Measurements from ENCODE around the gene CTIF.

DNA sequence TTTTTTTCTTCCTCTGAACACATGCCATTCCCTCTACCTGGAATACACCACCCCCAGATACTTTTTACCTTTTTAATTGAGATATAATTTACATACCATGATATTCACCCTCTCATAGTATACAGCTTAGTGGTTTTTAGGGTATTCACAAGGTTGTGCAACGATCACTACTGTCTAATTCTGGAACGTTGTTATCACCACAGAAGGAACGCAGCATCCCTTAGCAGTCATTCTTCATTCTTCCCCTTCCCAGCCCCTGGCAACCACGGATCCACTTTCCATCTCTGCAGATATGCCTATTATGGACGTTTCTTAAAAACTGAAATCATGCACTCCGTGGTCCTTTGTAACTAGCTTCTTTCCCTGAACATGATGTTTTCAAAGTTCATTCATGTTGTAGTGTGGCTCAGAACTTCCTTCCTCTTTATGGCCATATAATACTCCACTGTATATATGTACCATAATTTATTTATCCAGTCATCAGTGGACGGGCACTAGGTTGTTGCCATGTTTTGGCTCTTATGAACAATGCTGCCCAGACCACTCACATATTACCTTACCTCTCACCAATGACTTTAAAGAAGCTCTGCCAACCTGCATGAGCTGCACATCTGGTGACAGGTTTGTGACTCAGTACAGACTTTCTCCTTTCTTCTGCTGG lies 168.9 kb downstream of the CTIF start:
- TF ChIP-seq, protein P1, sequence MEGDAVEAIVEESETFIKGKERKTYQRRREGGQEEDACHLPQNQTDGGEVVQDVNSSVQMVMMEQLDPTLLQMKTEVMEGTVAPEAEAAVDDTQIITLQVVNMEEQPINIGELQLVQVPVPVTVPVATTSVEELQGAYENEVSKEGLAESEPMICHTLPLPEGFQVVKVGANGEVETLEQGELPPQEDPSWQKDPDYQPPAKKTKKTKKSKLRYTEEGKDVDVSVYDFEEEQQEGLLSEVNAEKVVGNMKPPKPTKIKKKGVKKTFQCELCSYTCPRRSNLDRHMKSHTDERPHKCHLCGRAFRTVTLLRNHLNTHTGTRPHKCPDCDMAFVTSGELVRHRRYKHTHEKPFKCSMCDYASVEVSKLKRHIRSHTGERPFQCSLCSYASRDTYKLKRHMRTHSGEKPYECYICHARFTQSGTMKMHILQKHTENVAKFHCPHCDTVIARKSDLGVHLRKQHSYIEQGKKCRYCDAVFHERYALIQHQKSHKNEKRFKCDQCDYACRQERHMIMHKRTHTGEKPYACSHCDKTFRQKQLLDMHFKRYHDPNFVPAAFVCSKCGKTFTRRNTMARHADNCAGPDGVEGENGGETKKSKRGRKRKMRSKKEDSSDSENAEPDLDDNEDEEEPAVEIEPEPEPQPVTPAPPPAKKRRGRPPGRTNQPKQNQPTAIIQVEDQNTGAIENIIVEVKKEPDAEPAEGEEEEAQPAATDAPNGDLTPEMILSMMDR (conservative IDR thresholded peaks at IDR 0.05; ENCODE audit: low read depth in 2 of 2) = no peak
- TF ChIP-seq POLR2AphosphoS5 (IDR thresholded peaks at IDR 0.05; ENCODE audit: low read depth) (no peak), EZH2phosphoT487 (IDR thresholded peaks at IDR 0.05; ENCODE audit: unreplicated experiment) (no peak), EZH2 (IDR thresholded peaks at IDR 0.05; ENCODE audit: low read depth, unreplicated experiment) (no peak), JUNB (IDR thresholded peaks at IDR 0.05; ENCODE audit: unreplicated experiment) (no peak)
- TF ChIP-seq, protein P2, sequence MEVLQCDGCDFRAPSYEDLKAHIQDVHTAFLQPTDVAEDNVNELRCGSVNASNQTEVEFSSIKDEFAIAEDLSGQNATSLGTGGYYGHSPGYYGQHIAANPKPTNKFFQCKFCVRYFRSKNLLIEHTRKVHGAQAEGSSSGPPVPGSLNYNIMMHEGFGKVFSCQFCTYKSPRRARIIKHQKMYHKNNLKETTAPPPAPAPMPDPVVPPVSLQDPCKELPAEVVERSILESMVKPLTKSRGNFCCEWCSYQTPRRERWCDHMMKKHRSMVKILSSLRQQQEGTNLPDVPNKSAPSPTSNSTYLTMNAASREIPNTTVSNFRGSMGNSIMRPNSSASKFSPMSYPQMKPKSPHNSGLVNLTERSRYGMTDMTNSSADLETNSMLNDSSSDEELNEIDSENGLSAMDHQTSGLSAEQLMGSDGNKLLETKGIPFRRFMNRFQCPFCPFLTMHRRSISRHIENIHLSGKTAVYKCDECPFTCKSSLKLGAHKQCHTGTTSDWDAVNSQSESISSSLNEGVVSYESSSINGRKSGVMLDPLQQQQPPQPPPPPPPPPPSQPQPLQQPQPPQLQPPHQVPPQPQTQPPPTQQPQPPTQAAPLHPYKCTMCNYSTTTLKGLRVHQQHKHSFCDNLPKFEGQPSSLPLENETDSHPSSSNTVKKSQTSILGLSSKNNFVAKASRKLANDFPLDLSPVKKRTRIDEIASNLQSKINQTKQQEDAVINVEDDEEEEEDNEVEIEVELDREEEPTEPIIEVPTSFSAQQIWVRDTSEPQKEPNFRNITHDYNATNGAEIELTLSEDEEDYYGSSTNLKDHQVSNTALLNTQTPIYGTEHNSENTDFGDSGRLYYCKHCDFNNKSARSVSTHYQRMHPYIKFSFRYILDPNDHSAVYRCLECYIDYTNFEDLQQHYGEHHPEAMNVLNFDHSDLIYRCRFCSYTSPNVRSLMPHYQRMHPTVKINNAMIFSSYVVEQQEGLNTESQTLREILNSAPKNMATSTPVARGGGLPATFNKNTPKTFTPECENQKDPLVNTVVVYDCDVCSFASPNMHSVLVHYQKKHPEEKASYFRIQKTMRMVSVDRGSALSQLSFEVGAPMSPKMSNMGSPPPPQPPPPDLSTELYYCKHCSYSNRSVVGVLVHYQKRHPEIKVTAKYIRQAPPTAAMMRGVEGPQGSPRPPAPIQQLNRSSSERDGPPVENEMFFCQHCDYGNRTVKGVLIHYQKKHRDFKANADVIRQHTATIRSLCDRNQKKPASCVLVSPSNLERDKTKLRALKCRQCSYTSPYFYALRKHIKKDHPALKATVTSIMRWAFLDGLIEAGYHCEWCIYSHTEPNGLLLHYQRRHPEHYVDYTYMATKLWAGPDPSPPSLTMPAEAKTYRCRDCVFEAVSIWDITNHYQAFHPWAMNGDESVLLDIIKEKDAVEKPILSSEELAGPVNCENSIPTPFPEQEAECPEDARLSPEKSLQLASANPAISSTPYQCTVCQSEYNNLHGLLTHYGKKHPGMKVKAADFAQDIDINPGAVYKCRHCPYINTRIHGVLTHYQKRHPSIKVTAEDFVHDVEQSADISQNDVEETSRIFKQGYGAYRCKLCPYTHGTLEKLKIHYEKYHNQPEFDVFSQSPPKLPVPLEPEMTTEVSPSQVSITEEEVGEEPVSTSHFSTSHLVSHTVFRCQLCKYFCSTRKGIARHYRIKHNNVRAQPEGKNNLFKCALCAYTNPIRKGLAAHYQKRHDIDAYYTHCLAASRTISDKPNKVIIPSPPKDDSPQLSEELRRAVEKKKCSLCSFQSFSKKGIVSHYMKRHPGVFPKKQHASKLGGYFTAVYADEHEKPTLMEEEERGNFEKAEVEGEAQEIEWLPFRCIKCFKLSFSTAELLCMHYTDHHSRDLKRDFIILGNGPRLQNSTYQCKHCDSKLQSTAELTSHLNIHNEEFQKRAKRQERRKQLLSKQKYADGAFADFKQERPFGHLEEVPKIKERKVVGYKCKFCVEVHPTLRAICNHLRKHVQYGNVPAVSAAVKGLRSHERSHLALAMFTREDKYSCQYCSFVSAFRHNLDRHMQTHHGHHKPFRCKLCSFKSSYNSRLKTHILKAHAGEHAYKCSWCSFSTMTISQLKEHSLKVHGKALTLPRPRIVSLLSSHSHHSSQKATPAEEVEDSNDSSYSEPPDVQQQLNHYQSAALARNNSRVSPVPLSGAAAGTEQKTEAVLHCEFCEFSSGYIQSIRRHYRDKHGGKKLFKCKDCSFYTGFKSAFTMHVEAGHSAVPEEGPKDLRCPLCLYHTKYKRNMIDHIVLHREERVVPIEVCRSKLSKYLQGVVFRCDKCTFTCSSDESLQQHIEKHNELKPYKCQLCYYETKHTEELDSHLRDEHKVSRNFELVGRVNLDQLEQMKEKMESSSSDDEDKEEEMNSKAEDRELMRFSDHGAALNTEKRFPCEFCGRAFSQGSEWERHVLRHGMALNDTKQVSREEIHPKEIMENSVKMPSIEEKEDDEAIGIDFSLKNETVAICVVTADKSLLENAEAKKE (CRISPR knock-in tag; IDR thresholded peaks at IDR 0.05) = no peak
